Left ventricle myocardium inferior (tissue), 1 donor: ENCODE data around the gene COPZ1. TPM values are rescaled to one million over a fixed set of nuclear protein-coding genes. Genes with fewer than 3 reads are reported as not detected.

ENCODE experiments used
- DNase-seq: peaks from one replicate; pipeline ENCODE4 v3.0.0-alpha.2; 2020
- H3K27ac ChIP-seq: fragments of 200-600 bp; replicated peaks from 2 replicates; pipeline ENCODE4 v1.8.0; 2021
- H3K27me3 ChIP-seq: fragments of 200-600 bp; 2 replicates; pipeline ENCODE4 v1.8.0; 2021; ENCODE audit warnings: low read depth
- H3K36me3 ChIP-seq: fragments of 200-600 bp; 2 replicates; pipeline ENCODE4 v1.8.0; 2021
- H3K4me1 ChIP-seq: fragments of 200-600 bp; 2 replicates; pipeline ENCODE4 v1.8.0; 2021
- H3K4me3 ChIP-seq: fragments of 200-600 bp; 2 replicates; pipeline ENCODE4 v1.8.0; 2021; ENCODE audit warnings: mild to moderate bottlenecking, moderate library complexity
- H3K9me3 ChIP-seq: fragments of 200-600 bp; replicated peaks from 2 replicates; pipeline ENCODE4 v1.8.0; 2021
- CTCF ChIP-seq: fragments of 200-600 bp; IDR thresholded peaks from 2 replicates; pipeline ENCODE4 v1.8.0; 2021; ENCODE audit warnings: antibody characterized with exemption, mild to moderate bottlenecking, borderline replicate concordance
- intact Hi-C: fragments of 100-400 bp; cut with micrococcal nuclease; formaldehyde crosslinking; loops from one replicate; pipeline ENCODE4 v1.11.0; 2022
- microRNA-seq: library from miRNA; unstranded; fragments of <30 nt; microRNA quantifications from one replicate; pipeline ENCODE4 v1.2.0, GENCODE V29; 2020
- total RNA-seq: library from RNA; stranded (reverse); fragmentation: NEBNext Ultra II Directional; extraction: Animal tissue kit (Norgen Biotek cat#: 25700); gene quantifications from one replicate; pipeline ENCODE4 v1.2.1, GENCODE V29; 2021
- donor health status: DM: no; HTN: yes; CAD: no; lungs with severe emphysema.

The COPZ1 gene
- total RNA-seq, 1 donor from 2014 or later, result 110 TPM

- intact Hi-C loops, result no loop called here
- no peak for DNase-seq
- Histone ChIP-seq H3K4me1 (peaks cover 28% of the 10 kb centered on the region), H3K36me3 (peaks cover 100% of the 10 kb centered on the region), H3K4me3 (no peak overlapping the region), H3K27me3 (no peaks in the 10 kb centered on the region), H3K9me3 (no peaks in the 10 kb centered on the region), H3K27ac (peak overlapping the region; percentile 18)
- no peak for TF ChIP-seq CTCF
Measured at GRCh38 chr12:54401119-54401518, 76.2 kb downstream of the COPZ1 start.

Small RNA genes within 50 kb of the gene (microRNA-seq; reads per million reads assigned to microRNA genes)
- gene MIR148B, result 339 reads per million, percentile 70 among the genes with 10 or more reads in this experiment

Other genes starting within 250 kb of the COPZ1 start
- 16.2 TPM for gene SMUG1, start 136.1 kb upstream of the COPZ1 start, total RNA-seq
- gene CBX5, start 45.0 kb upstream of the COPZ1 start, total RNA-seq, result 44.1 TPM
- gene HNRNPA1, start 44.4 kb upstream of the COPZ1 start, total RNA-seq, result 423 TPM
- gene NFE2, start 24.1 kb upstream of the COPZ1 start, total RNA-seq, result 0.71 TPM
- not detected for gene GPR84, start 39.4 kb downstream of the COPZ1 start, total RNA-seq
- gene ZNF385A, start 59.6 kb downstream of the COPZ1 start, total RNA-seq, result 7.1 TPM
- 55.3 TPM for gene ITGA5, start 94.1 kb downstream of the COPZ1 start, total RNA-seq
- not detected for gene GTSF1, start 148.5 kb downstream of the COPZ1 start, total RNA-seq
- gene NCKAP1L, start 172.6 kb downstream of the COPZ1 start, total RNA-seq, result 7.5 TPM
- gene PDE1B, start 224.5 kb downstream of the COPZ1 start, total RNA-seq, result 1.8 TPM